ENCODE results near the gene HIP1. TPM values are rescaled to one million over a fixed set of nuclear protein-coding genes. Genes with fewer than 3 reads are reported as not detected.
"Not testable (repeated sequence)": the region's sequence is repeated elsewhere in the genome, so short reads cannot be mapped to it uniquely, and the experiment has no call there.

HIP1 gene
- total RNA-seq, 4 donors from 2014 or later, result 15.8 to 33.2 (median 22.8) TPM

GRCh38 chr7:75729851-75730274 lies 8.9 kb downstream of the HIP1 start:
- H3K4me3 ChIP-seq, result no peak overlapping the region
- intact Hi-C loops (cut with DNase I), result no loop called here
- DNase-seq (ENCODE audit: extremely low spot score), result no peak
- H3K9me3 ChIP-seq, result no peaks in the 10 kb centered on the region
- no peak overlapping the region for H3K27ac ChIP-seq (replicated peaks in 1 of 4)
- no peaks in the 10 kb centered on the region for H3K27me3 ChIP-seq
- peaks cover 0 to 8% (median under 1%) of the 10 kb centered on the region in 4 donors for H3K36me3 ChIP-seq
- 77% methylated on average over 4 of the region's 4 CpGs for WGBS
- H3K4me1 ChIP-seq, result peaks cover 14 to 26% (median 19%) of the 10 kb centered on the region in 4 donors
- TF ChIP-seq, protein P1, sequence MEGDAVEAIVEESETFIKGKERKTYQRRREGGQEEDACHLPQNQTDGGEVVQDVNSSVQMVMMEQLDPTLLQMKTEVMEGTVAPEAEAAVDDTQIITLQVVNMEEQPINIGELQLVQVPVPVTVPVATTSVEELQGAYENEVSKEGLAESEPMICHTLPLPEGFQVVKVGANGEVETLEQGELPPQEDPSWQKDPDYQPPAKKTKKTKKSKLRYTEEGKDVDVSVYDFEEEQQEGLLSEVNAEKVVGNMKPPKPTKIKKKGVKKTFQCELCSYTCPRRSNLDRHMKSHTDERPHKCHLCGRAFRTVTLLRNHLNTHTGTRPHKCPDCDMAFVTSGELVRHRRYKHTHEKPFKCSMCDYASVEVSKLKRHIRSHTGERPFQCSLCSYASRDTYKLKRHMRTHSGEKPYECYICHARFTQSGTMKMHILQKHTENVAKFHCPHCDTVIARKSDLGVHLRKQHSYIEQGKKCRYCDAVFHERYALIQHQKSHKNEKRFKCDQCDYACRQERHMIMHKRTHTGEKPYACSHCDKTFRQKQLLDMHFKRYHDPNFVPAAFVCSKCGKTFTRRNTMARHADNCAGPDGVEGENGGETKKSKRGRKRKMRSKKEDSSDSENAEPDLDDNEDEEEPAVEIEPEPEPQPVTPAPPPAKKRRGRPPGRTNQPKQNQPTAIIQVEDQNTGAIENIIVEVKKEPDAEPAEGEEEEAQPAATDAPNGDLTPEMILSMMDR (IDR thresholded peaks at IDR 0.05), result no peak
- TF ChIP-seq EP300 (IDR thresholded peaks at IDR 0.05), result no peak
- no peak for TF ChIP-seq POLR2A (IDR thresholded peaks at IDR 0.05; ENCODE audit: low read depth)
- TF ChIP-seq POLR2AphosphoS5 (IDR thresholded peaks at IDR 0.05), result no peak

- DNase-seq (ENCODE audit: extremely low spot score), result no peak
These were observed 10.7 kb downstream of the HIP1 start for GRCh38 chr7:75727881-75728593.

GRCh38 chr7:75727351-75727750 lies 11.4 kb downstream of the HIP1 start:
- DNase-seq (ENCODE audit: extremely low spot score); H3K9me3 ChIP-seq; H3K27me3 ChIP-seq; H3K36me3 ChIP-seq; intact Hi-C loops (cut with DNase I); H3K4me3 ChIP-seq; H3K27ac ChIP-seq (replicated peaks in 1 of 4): not testable (repeated sequence)
- 88% methylated on average over 6 of the region's 6 CpGs for WGBS
- peaks cover 9 to 14% (median 10%) of the 10 kb centered on the region in 4 donors for H3K4me1 ChIP-seq

More at GRCh38 chr7:75727881-75728593, 10.7 kb downstream of the HIP1 start:
- TF ChIP-seq EP300 (IDR thresholded peaks at IDR 0.05) (no peak), POLR2AphosphoS5 (IDR thresholded peaks at IDR 0.05) (peak in 1 of 2 donors; percentile 17)
- Histone ChIP-seq H3K4me1 (peaks cover 10 to 14% (median 12%) of the 10 kb centered on the region in 4 donors), H3K4me3 (no peak overlapping the region), H3K27me3 (no peaks in the 10 kb centered on the region), H3K9me3 (no peaks in the 10 kb centered on the region), H3K27ac (replicated peaks in 1 of 4) (no peak overlapping the region), H3K36me3 (peaks cover 0 to 3% (median 0%) of the 10 kb centered on the region in 4 donors)
- 79% methylated on average over 7 of the region's 8 CpGs for WGBS
- intact Hi-C loops (cut with DNase I), result no loop called here

GRCh38 chr7:75725306-75725705 lies 13.4 kb downstream of the HIP1 start:
- DNase-seq (ENCODE audit: extremely low spot score), result no peak
- no peaks in the 10 kb centered on the region for H3K9me3 ChIP-seq
- H3K4me1 ChIP-seq, result peaks cover 9 to 14% (median 10%) of the 10 kb centered on the region in 4 donors
- TF ChIP-seq EP300 (IDR thresholded peaks at IDR 0.05), result no peak
- TF ChIP-seq, protein P1 (IDR thresholded peaks at IDR 0.05), result no peak
- no peak for TF ChIP-seq POLR2AphosphoS5 (IDR thresholded peaks at IDR 0.05)
- no peak for TF ChIP-seq POLR2A (IDR thresholded peaks at IDR 0.05; ENCODE audit: low read depth)
- no peaks in the 10 kb centered on the region for H3K27me3 ChIP-seq
- intact Hi-C loops (cut with DNase I), result no loop called here
- no peak overlapping the region for H3K27ac ChIP-seq (replicated peaks in 1 of 4)
- WGBS, result 90% methylated on average over 6 of the region's 6 CpGs
- H3K36me3 ChIP-seq, result peaks cover 0 to 3% (median 0%) of the 10 kb centered on the region in 4 donors
- no peak overlapping the region for H3K4me3 ChIP-seq

- 94% methylated on average over 3 of the region's 3 CpGs for WGBS
- peaks cover 0 to 3% (median 0%) of the 10 kb centered on the region in 4 donors for H3K36me3 ChIP-seq
- H3K4me3 ChIP-seq, result no peak overlapping the region
- no peaks in the 10 kb centered on the region for H3K27me3 ChIP-seq
- peaks cover 4 to 10% (median 7%) of the 10 kb centered on the region in 4 donors for H3K4me1 ChIP-seq
- intact Hi-C loops (cut with DNase I), result no loop called here
- H3K9me3 ChIP-seq, result no peaks in the 10 kb centered on the region
- DNase-seq (ENCODE audit: extremely low spot score), result no peak
- TF ChIP-seq POLR2A (IDR thresholded peaks at IDR 0.05; ENCODE audit: low read depth), result no peak
- no peak for TF ChIP-seq EP300 (IDR thresholded peaks at IDR 0.05)
- no peak for TF ChIP-seq POLR2AphosphoS5 (IDR thresholded peaks at IDR 0.05)
- TF ChIP-seq, protein P1 (IDR thresholded peaks at IDR 0.05), result no peak
- no peak overlapping the region for H3K27ac ChIP-seq (replicated peaks in 1 of 4)
These were observed 15.3 kb downstream of the HIP1 start for GRCh38 chr7:75723444-75723843.

Measured in esophagus muscularis mucosa (tissue), 4 donors.